ENCODE data around the gene VIPR2.
"Not testable (repeated sequence)": the region's sequence is repeated elsewhere in the genome, so short reads cannot be mapped to it uniquely, and the experiment has no call there.

VIPR2 gene

DNA sequence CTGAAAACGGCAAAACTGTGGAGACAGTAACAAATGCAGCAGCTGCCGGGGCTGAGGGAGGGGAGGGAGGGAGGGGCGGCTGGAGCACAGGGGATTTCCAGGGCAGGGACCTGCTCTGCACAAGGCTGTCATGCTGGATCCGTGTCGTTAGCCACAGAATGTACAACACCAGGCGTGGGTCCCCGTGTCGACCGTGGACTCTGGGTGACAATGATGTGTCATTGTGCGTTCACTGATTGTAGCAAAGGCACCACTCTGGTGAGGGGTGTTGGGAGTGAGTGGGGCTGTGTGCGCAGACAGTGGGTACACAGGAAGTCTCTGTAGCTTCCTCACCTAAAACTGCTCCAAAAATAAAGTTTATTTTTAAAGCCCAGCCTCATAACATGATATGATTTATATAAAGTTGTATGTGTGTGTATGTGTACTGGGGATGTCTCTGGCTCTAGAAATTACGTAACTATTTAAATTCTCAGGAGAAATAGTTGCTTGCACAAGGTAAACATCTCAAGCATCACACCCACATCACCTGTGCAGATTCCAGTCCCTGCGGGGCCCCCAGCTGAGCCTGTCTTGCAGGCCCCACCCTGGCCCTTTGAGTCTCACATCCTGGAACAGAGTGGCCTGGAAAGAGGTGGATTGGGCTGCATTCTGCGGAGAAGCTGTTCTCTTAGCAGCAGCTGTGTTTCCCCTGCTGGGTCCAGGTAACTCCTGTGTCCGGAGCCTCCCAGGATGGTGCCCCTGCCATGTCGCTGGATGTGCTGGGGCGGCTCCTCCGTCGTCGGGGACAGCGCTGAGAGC, 152.6 kb downstream of the VIPR2 start:
- DNase-seq (ENCODE audit: low read depth, low spot score), result no peak

- no peak for DNase-seq (ENCODE audit: low read depth, low spot score)
These were observed 155.7 kb downstream of the VIPR2 start for GRCh38 chr7:158988996-158989395.

GRCh38 chr7:158988302-158988862, 156.3 kb downstream of the VIPR2 start:
- DNase-seq (ENCODE audit: low read depth, low spot score), result no peak

DNA sequence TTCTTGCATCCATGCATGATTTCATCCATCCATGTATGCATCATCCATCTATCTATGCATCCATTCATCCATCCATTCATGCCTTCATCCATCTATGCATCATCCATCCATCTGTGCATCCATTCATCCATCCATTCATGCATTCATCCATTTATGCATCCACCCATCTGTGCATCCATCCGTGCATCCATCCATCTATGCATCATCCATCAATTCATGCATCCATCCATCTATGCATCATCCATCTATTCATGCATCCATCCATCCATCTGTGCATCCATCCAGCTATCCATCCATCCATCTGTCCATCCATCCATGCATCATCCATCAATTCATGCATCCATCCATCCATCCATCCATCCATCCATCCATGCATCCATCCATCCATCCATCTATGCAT, 157.0 kb downstream of the VIPR2 start:
- no peak for DNase-seq (ENCODE audit: low read depth, low spot score)

DNA sequence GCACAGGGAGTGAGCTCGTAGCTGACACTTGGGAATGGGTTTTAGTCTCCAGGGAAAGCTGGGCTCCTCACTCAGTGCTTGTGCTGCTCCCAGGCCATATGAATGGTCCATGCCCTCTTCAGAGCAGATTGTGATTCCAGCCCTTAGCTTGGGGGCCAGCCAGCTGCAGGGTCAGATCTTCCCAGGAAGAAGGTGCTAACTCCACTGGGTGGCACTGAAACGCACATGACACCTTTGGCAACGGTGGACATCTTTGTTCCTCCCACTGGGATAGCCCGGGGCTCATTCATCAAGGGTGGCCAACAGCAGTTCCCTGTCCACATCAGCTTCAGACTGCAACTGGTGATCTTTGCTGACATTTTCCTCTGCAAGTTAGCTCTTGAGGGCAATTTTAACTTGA, 159.1 kb downstream of the VIPR2 start:
- no peak for DNase-seq (ENCODE audit: low read depth, low spot score)

- DNase-seq (ENCODE audit: low read depth, low spot score), result not testable (repeated sequence)
These were observed 160.7 kb downstream of the VIPR2 start for GRCh38 chr7:158984007-158984406.

- not testable (repeated sequence) for DNase-seq (ENCODE audit: low read depth, low spot score)
These were observed 162.6 kb downstream of the VIPR2 start for GRCh38 chr7:158982080-158982479.

- no peak for DNase-seq (ENCODE audit: low read depth, low spot score)
These were observed 164.9 kb downstream of the VIPR2 start for GRCh38 chr7:158979635-158980351.

GRCh38 chr7:158979023-158979529, 165.6 kb downstream of the VIPR2 start:
- DNase-seq (ENCODE audit: low read depth, low spot score), result no peak
